HCT116 (cell line): Measurements from ENCODE around the gene FMC1. TPM values are rescaled to one million over a fixed set of nuclear protein-coding genes. Genes with fewer than 3 reads are reported as not detected.

Experiments
- ATAC-seq: fragments of 200-7000 bp; cut with Tn5 transposase; 2 replicates; pipeline ENCODE4 v1.9.1; 2020; ENCODE audit warnings: mild to moderate bottlenecking, moderate library complexity
- BruUV-seq: library from RNA; stranded (reverse); fragments of 400-500 nt; replicated peaks from 2 replicates; lab custom pipeline; 2021; lab: Mats Ljungman, UMichigan
- CTCF ChIA-PET: fragments of 300-600 bp; sonication (Branson Sonifier 250); formaldehyde crosslinking; loops from one replicate; lab custom pipeline; 2021; ENCODE audit warnings: antibody characterized with exemption; lab: Charles Lee
- POLR2A ChIA-PET: fragments of 300-600, 350-600 bp; sonication (Branson Sonifier 250); formaldehyde crosslinking; loops from one replicate; lab custom pipeline; 2021; ENCODE audit warnings: antibody characterized with exemption; lab: Charles Lee
- RAD21 ChIA-PET, 2 experiments: fragments of 300-600 bp; sonication (Branson Sonifier 250); formaldehyde crosslinking; loops; one replicate each; lab custom pipeline; 2023; ENCODE audit warnings: low total read pairs in 2 of 2; ENCODE audit not compliant: uncharacterized antibody in 2 of 2, unreplicated experiment in 2 of 2, low non-redundant PET in 1 of 2; lab: Charles Lee
- DNase-seq: peaks from one replicate; pipeline ENCODE4 v3.0.0-alpha.2; 2010; ENCODE audit warnings: low read depth, low spot score
- H2AFZ ChIP-seq: fragments of 200-600 bp; shearing (Covaris generic), sonication (generic); 2 replicates; pipeline ENCODE4 v1.6.1; 2017; ENCODE audit warnings: low read depth, mixed run types, mixed read lengths, antibody characterized with exemption, low read length; ENCODE audit not compliant: poor library complexity, severe bottlenecking
- H3K27ac ChIP-seq: 2 replicates; pipeline ENCODE4 v1.5.1; 2012; ENCODE audit warnings: low read depth, low read length
- H3K27me3 ChIP-seq: fragments of 200-600 bp; sonication (generic); 2 replicates; pipeline ENCODE4 v1.6.1; 2016; ENCODE audit warnings: mixed run types, low read length, mixed read lengths; ENCODE audit not compliant: insufficient read depth
- H3K36me3 ChIP-seq, 2 experiments: fragments of 200-500 bp in 1 of 2; fragments of 200-600 bp in 1 of 2; sonication (Bioruptor generic) in 1 of 2; sonication (generic) in 1 of 2; 2 replicates each; pipeline versions ENCODE4 v1.5.1 to v1.6.1; 2014 to 2016; ENCODE audit warnings: low read length in 2 of 2, inconsistent platforms in 1 of 2, mixed read lengths in 1 of 2, mixed run types in 1 of 2; ENCODE audit not compliant: insufficient read depth in 2 of 2, control insufficient read depth in 1 of 2
- H3K4me1 ChIP-seq, 2 experiments: fragments of 200-600 bp in 1 of 2; sonication (generic) in 1 of 2; 2 replicates each; pipeline versions ENCODE4 v1.5.1 to v1.6.1; 2012 to 2017; ENCODE audit warnings: low read length in 2 of 2, inconsistent platforms in 1 of 2, mild to moderate bottlenecking in 1 of 2, mixed read lengths in 1 of 2, mixed run types in 1 of 2, moderate library complexity in 1 of 2; ENCODE audit not compliant: insufficient read depth in 2 of 2, control insufficient read depth in 1 of 2
- H3K4me2 ChIP-seq: fragments of 200-600 bp; sonication (generic); 2 replicates; pipeline ENCODE4 v1.6.1; 2017; ENCODE audit warnings: mixed run types, low read length, mixed read lengths
- H3K4me3 ChIP-seq, 2 experiments: fragments of 200-600 bp in 1 of 2; sonication (generic) in 1 of 2; replicated peaks in 1 of 2; 2 replicates each; pipeline ENCODE4 v1.5.1; 2011 to 2016; ENCODE audit warnings: low read length in 2 of 2, control low read depth in 1 of 2, low read depth in 1 of 2, mild to moderate bottlenecking in 1 of 2, mixed read lengths in 1 of 2, mixed run types in 1 of 2
- H3K79me2 ChIP-seq: fragments of 200-600 bp; sonication (generic); 2 replicates; pipeline ENCODE4 v1.6.1; 2017; ENCODE audit warnings: mild to moderate bottlenecking, mixed run types, low read length, moderate library complexity, mixed read lengths; ENCODE audit not compliant: insufficient read depth
- H3K9ac ChIP-seq: fragments of 200-600 bp; sonication (generic); 2 replicates; pipeline ENCODE4 v1.6.1; 2016; ENCODE audit warnings: low read length, mixed read lengths
- H3K9me2 ChIP-seq: fragments of 200-600 bp; sonication (generic), shearing (Covaris generic); 2 replicates; pipeline ENCODE4 v1.6.1; 2017; ENCODE audit warnings: mixed run types, mild to moderate bottlenecking, moderate library complexity; ENCODE audit not compliant: insufficient read depth
- H3K9me3 ChIP-seq, 2 experiments: fragments of 200-500 bp in 1 of 2; fragments of 200-600 bp in 1 of 2; sonication (Bioruptor generic) in 1 of 2; sonication (generic) in 1 of 2; 2 replicates each; pipeline ENCODE4 v1.6.1; 2014 to 2017; ENCODE audit warnings: low read length in 2 of 2, mixed read lengths in 2 of 2, inconsistent platforms in 1 of 2, low read depth in 1 of 2, mild to moderate bottlenecking in 1 of 2, mixed run types in 1 of 2, moderate library complexity in 1 of 2; ENCODE audit not compliant: control insufficient read depth in 1 of 2, insufficient read depth in 1 of 2
- H4K20me1 ChIP-seq: fragments of 200-600 bp; sonication (generic), shearing (Covaris generic); 2 replicates; pipeline ENCODE4 v1.6.1; 2017; ENCODE audit warnings: mixed run types, mild to moderate bottlenecking, moderate library complexity; ENCODE audit not compliant: insufficient read depth
- CBX3 ChIP-seq: IDR thresholded peaks from 2 replicates; pipeline ENCODE4 v1.6.1; 2012; ENCODE audit warnings: low read depth
- CEBPB ChIP-seq: IDR thresholded peaks from 2 replicates; pipeline ENCODE4 v1.6.1; 2012; ENCODE audit warnings: low read depth
- RAD21 ChIP-seq: IDR thresholded peaks from 2 replicates; pipeline ENCODE4 v1.6.1; 2012; ENCODE audit warnings: low read depth, mild to moderate bottlenecking
- YY1 ChIP-seq: IDR thresholded peaks from 2 replicates; pipeline ENCODE4 v1.6.1; 2011; ENCODE audit warnings: low read length, low read depth, moderate library complexity, mild to moderate bottlenecking; ENCODE audit not compliant: insufficient replicate concordance; ENCODE audit errors: extremely low read depth
- ZFX ChIP-seq: fragments of 450-650 bp; IDR thresholded peaks from 2 replicates; pipeline ENCODE4 v1.6.1; 2017
- intact Hi-C: fragments of 100-400 bp; cut with micrococcal nuclease; formaldehyde crosslinking; loops from 2 replicates; pipeline ENCODE4 v1.10.0; 2022
- total RNA-seq: library from RNA; stranded (reverse); gene quantifications from one replicate; pipeline ENCODE4 v1.2.1, GENCODE V29; 2021; ENCODE audit not compliant: unreplicated experiment
- TF ChIP-seq, protein P1 (sequence below): IDR thresholded peaks from 2 replicates; pipeline ENCODE4 v1.6.1; 2012; ENCODE audit warnings: low read depth
- TF ChIP-seq, protein P2 (sequence below): IDR thresholded peaks from 2 replicates; pipeline ENCODE4 v1.6.1; 2012
- TF ChIP-seq, protein P3 (sequence below): IDR thresholded peaks from 2 replicates; pipeline ENCODE4 v1.6.1; 2011; ENCODE audit warnings: mild to moderate bottlenecking, low read length, moderate library complexity; ENCODE audit not compliant: insufficient replicate concordance; ENCODE audit errors: extremely low read depth

The FMC1 gene
- total RNA-seq, 1 experiment from 2014 or later = 19.4 TPM

DNA sequence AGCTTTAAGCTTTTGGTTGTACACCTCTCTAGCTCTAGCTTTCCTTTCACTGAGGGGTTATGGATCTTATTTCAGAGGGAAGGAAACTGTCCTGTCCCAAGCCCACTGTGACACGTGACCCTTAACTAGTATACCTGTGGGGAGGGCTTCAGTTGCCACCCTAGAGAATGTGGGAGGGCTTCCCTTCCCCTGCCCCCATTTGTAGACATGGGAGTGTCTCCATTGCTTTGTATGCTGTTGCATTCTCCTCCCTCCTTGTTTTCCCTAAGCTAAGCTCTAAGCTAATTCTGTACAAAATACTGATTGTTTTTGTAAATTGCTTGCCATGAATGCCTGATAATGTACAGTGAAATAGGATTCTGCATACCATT lies 29.8 kb downstream of the FMC1 start:
- ChIA-PET CTCF (interaction anchor here (1.2 kb wide), 1 partner anchor 64 kb away, joined by 3 read pairs; no protein-coding TSS in a partner anchor), RAD21 (no interaction called here), POLR2A (no interaction called here)
- no peak overlapping the region for H3K9ac ChIP-seq
- no peak overlapping the region for H2AFZ ChIP-seq
- no peak overlapping the region for H3K27ac ChIP-seq
- H3K79me2 ChIP-seq = peaks cover 100% of the 10 kb centered on the region
- H3K4me2 ChIP-seq = no peak overlapping the region
- no peak for DNase-seq
- H3K4me1 ChIP-seq = no peaks in the 10 kb centered on the region
- intact Hi-C loops = no loop called here
- H3K27me3 ChIP-seq = no peaks in the 10 kb centered on the region
- TF ChIP-seq, protein P1, sequence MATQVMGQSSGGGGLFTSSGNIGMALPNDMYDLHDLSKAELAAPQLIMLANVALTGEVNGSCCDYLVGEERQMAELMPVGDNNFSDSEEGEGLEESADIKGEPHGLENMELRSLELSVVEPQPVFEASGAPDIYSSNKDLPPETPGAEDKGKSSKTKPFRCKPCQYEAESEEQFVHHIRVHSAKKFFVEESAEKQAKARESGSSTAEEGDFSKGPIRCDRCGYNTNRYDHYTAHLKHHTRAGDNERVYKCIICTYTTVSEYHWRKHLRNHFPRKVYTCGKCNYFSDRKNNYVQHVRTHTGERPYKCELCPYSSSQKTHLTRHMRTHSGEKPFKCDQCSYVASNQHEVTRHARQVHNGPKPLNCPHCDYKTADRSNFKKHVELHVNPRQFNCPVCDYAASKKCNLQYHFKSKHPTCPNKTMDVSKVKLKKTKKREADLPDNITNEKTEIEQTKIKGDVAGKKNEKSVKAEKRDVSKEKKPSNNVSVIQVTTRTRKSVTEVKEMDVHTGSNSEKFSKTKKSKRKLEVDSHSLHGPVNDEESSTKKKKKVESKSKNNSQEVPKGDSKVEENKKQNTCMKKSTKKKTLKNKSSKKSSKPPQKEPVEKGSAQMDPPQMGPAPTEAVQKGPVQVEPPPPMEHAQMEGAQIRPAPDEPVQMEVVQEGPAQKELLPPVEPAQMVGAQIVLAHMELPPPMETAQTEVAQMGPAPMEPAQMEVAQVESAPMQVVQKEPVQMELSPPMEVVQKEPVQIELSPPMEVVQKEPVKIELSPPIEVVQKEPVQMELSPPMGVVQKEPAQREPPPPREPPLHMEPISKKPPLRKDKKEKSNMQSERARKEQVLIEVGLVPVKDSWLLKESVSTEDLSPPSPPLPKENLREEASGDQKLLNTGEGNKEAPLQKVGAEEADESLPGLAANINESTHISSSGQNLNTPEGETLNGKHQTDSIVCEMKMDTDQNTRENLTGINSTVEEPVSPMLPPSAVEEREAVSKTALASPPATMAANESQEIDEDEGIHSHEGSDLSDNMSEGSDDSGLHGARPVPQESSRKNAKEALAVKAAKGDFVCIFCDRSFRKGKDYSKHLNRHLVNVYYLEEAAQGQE = no peak
- peaks cover 20% of the 10 kb centered on the region; the same call in 1 of the 2 replicates for H4K20me1 ChIP-seq
- peaks cover 3 to 11% of the 10 kb centered on the region in 2 experiments; a peak in 3 of 4 replicates for H3K36me3 ChIP-seq
- no peaks in the 10 kb centered on the region for H3K9me2 ChIP-seq
- no peak overlapping the region for H3K4me3 ChIP-seq
- no peaks in the 10 kb centered on the region for H3K9me3 ChIP-seq
- no TSS peak for BruUV-seq
- peak; percentile 27; the same call in 1 of the 2 replicates for ATAC-seq

DNA sequence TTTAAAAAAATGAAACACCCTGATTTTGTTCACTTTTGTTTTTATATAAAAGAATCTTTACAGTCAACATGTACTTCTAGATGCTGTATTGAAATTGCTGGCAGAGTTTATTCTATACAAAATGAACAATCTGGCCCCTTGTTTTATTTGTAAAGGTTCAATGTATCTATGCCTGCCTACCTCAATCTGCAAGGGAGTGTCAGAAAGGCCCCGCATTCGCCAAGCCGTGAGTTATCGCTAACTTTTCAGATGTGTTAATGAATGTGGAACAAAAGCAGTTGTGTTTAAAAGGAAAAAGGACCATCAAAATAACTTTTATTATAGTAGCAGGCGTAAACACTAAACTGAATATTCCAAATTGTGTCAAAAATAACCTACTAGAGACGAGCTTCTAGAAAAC lies 33.1 kb downstream of the FMC1 start:
- no peak for ATAC-seq
- RAD21 ChIA-PET = no interaction called here
- Histone ChIP-seq H3K36me3 (peaks cover 15 to 16% of the 10 kb centered on the region in 2 experiments; a peak in 3 of 4 replicates), H3K27ac (no peak overlapping the region), H3K79me2 (peaks cover 98% of the 10 kb centered on the region), H3K4me3 (no peak overlapping the region), H3K4me2 (no peak overlapping the region), H4K20me1 (peaks cover 5% of the 10 kb centered on the region; the same call in 1 of the 2 replicates), H3K9me3 (no peaks in the 10 kb centered on the region), H3K9me2 (no peaks in the 10 kb centered on the region), H3K27me3 (no peaks in the 10 kb centered on the region), H3K4me1 (no peaks in the 10 kb centered on the region), H2AFZ (no peak overlapping the region)
- BruUV-seq = no TSS peak
- POLR2A ChIA-PET = interaction anchor here (1.2 kb wide), 1 partner anchor 15 kb away, joined by 3 read pairs; the partner anchor contains the start of gene LUC7L2
- CTCF ChIA-PET = no interaction called here
- intact Hi-C loops = no loop called here
- TF ChIP-seq RAD21 (no peak), ZFX (no peak), CEBPB (no peak), CBX3 (no peak), YY1 (no peak)
- TF ChIP-seq, protein P2, sequence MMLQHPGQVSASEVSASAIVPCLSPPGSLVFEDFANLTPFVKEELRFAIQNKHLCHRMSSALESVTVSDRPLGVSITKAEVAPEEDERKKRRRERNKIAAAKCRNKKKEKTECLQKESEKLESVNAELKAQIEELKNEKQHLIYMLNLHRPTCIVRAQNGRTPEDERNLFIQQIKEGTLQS = no peak
- TF ChIP-seq, protein P3, sequence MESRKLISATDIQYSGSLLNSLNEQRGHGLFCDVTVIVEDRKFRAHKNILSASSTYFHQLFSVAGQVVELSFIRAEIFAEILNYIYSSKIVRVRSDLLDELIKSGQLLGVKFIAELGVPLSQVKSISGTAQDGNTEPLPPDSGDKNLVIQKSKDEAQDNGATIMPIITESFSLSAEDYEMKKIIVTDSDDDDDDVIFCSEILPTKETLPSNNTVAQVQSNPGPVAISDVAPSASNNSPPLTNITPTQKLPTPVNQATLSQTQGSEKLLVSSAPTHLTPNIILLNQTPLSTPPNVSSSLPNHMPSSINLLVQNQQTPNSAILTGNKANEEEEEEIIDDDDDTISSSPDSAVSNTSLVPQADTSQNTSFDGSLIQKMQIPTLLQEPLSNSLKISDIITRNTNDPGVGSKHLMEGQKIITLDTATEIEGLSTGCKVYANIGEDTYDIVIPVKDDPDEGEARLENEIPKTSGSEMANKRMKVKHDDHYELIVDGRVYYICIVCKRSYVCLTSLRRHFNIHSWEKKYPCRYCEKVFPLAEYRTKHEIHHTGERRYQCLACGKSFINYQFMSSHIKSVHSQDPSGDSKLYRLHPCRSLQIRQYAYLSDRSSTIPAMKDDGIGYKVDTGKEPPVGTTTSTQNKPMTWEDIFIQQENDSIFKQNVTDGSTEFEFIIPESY = no peak
- TF ChIP-seq, all 23 proteins: peak for 0
- H3K9ac ChIP-seq = no peak overlapping the region
- DNase-seq = no peak
